GM10266 (cell line): ENCODE data around the gene CMTM8.
"Not testable (repeated sequence)": the region's sequence is repeated elsewhere in the genome, so short reads cannot be mapped to it uniquely, and the experiment has no call there.

Experiments used
- DNase-seq: peaks from one replicate; pipeline ENCODE4 v3.0.0; 2012; ENCODE audit errors: extremely low spot score
- CTCF ChIP-seq: IDR thresholded peaks from 2 replicates; pipeline ENCODE4 v1.5.1; 2012; ENCODE audit warnings: mild to moderate bottlenecking, low read depth; ENCODE audit not compliant: control insufficient read depth, insufficient read depth; ENCODE audit errors: missing control alignments

The CMTM8 gene

GRCh38 chr3:32216172-32216783 lies 22.2 kb upstream of the CMTM8 start:
- no peak for TF ChIP-seq CTCF

GRCh38 chr3:32217339-32217738 lies 21.1 kb upstream of the CMTM8 start:
- DNase-seq, result no peak
- no peak for TF ChIP-seq CTCF

More at GRCh38 chr3:32216172-32216783, 22.2 kb upstream of the CMTM8 start:
- DNase-seq, result no peak

- DNase-seq, result no peak
- no peak for TF ChIP-seq CTCF
Measured at GRCh38 chr3:32219537-32219936, 18.9 kb upstream of the CMTM8 start.

GRCh38 chr3:32220006-32220405 lies 18.5 kb upstream of the CMTM8 start:
- TF ChIP-seq CTCF, result no peak
- DNase-seq, result no peak

- no peak for DNase-seq
- no peak for TF ChIP-seq CTCF
Measured at GRCh38 chr3:32222950-32223349, 15.5 kb upstream of the CMTM8 start.

- no peak for TF ChIP-seq CTCF
- DNase-seq, result no peak
Measured at GRCh38 chr3:32224016-32224516, 14.4 kb upstream of the CMTM8 start.

- DNase-seq, result no peak
- TF ChIP-seq CTCF, result no peak
Measured at GRCh38 chr3:32226875-32227500, 11.5 kb upstream of the CMTM8 start.

GRCh38 chr3:32228743-32229142 lies 9.7 kb upstream of the CMTM8 start:
- not testable (repeated sequence) for DNase-seq
